Mesendoderm (in vitro differentiated cells): Measurements from ENCODE around the gene ELK1.

ENCODE experiments used
- DNase-seq: peaks from one replicate; pipeline ENCODE4 v3.0.0; 2013
- H2AK5ac ChIP-seq: 2 replicates; pipeline ENCODE4 v1.6.1; 2013; ENCODE audit warnings: low read length, inconsistent platforms
- H2BK120ac ChIP-seq: 2 replicates; pipeline ENCODE4 v1.6.1; 2013; ENCODE audit warnings: low read depth, mild to moderate bottlenecking, low read length, moderate library complexity, mixed read lengths
- H2BK15ac ChIP-seq: replicated peaks from 2 replicates; pipeline ENCODE4 v1.6.1; 2013; ENCODE audit warnings: low read depth, mild to moderate bottlenecking, moderate library complexity
- H2BK5ac ChIP-seq: 2 replicates; pipeline ENCODE4 v1.6.1; 2013; ENCODE audit warnings: low read length, inconsistent platforms
- H3K18ac ChIP-seq: 2 replicates; pipeline ENCODE4 v1.6.1; 2013; ENCODE audit warnings: mild to moderate bottlenecking, low read length, mixed read lengths
- H3K23ac ChIP-seq: one replicate; pipeline ENCODE4 v1.6.1; 2013; ENCODE audit warnings: low read length
- H3K27ac ChIP-seq: 2 replicates; pipeline ENCODE4 v1.5.1; 2013; ENCODE audit warnings: low read depth, mild to moderate bottlenecking, inconsistent platforms, low read length, moderate library complexity
- H3K27me3 ChIP-seq: 2 replicates; pipeline ENCODE4 v1.6.1; 2013; ENCODE audit warnings: low read length, control low read depth, mild to moderate bottlenecking, inconsistent platforms; ENCODE audit not compliant: insufficient read depth, poor library complexity
- H3K36me3 ChIP-seq: 2 replicates; pipeline ENCODE4 v1.6.1; 2013; ENCODE audit warnings: low read length, inconsistent platforms; ENCODE audit not compliant: control insufficient read depth, insufficient read depth
- H3K4ac ChIP-seq: one replicate; pipeline ENCODE4 v1.6.1; 2013; ENCODE audit warnings: low read depth, mild to moderate bottlenecking, low read length, moderate library complexity
- H3K4me1 ChIP-seq: 2 replicates; pipeline ENCODE4 v1.6.1; 2013; ENCODE audit warnings: low read depth, low read length, inconsistent platforms; ENCODE audit not compliant: control insufficient read depth
- H3K4me2 ChIP-seq: 2 replicates; pipeline ENCODE4 v1.6.1; 2013; ENCODE audit warnings: low read length
- H3K4me3 ChIP-seq: 2 replicates; pipeline ENCODE4 v1.5.1; 2013; ENCODE audit warnings: mild to moderate bottlenecking, low read length
- H3K56ac ChIP-seq: one replicate; pipeline ENCODE4 v1.6.1; 2013; ENCODE audit warnings: low read length
- H3K79me1 ChIP-seq: 2 replicates; pipeline ENCODE4 v1.6.1; 2013; ENCODE audit warnings: low read length, inconsistent platforms
- H3K79me2 ChIP-seq: 2 replicates; pipeline ENCODE4 v1.6.1; 2013; ENCODE audit warnings: mild to moderate bottlenecking, low read length; ENCODE audit not compliant: control insufficient read depth, insufficient read depth
- H3K9ac ChIP-seq: 2 replicates; pipeline ENCODE4 v1.6.1; 2013; ENCODE audit warnings: low read length, inconsistent platforms
- H4K5ac ChIP-seq: one replicate; pipeline ENCODE4 v1.6.1; 2013; ENCODE audit warnings: low read length
- H4K8ac ChIP-seq: one replicate; pipeline ENCODE4 v1.6.1; 2013; ENCODE audit warnings: low read depth, mild to moderate bottlenecking, control low read depth, low read length, moderate library complexity
- WGBS: extraction: QIAGEN DNeasy Blood & Tissue Kit; methylation state at CpG from one replicate; pipeline ENCODE4 v1.1.7; 2013; ENCODE audit warnings: low lambda C conversion rate, missing lambda C conversion rate; ENCODE audit not compliant: insufficient coverage; ENCODE audit errors: extremely low coverage; 5-methylcytosine and 5-hydroxymethylcytosine counted together

ELK1 gene

DNA sequence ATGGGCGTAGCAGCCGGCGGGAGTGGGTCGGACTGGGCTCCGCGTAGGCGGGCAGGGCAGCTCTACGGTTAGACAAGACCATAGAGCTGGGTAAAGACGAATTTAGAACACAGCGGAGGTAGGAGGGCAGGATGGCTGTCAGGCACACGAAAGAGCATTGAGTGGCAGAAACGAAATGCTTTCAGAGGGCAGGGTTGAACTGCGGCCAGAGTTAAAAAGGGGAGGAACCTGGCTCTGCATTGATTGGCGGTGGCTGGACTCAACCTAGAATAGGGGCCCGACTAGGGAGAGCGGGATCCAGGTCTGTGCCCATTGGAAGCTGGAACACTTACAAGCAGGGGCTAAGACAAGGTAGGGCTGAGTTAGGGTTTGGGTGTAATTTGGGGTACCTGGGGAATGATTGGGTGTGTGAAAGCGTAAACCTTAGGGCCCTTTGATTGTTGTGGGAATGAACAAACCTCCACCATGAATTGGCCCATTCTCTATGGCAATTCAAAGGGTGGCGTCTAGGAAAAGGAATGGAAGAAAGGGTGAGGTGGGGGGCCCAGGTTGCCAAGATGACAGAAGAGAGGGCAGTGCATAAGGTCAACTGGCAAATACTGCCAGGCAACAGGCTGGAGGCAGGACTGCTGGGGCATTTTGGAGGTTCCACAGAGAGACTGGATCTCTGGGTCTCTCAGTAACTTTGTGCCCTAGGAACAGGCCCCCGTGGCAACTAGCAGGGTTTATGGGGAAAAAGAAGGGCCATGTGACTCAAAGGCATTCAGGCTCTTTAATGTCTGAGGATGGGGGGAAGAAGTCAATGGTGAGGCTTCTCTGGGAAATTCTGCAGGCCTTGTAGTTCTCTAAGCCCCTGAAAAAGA, 911 bp upstream of the ELK1 start:
- Histone ChIP-seq H4K5ac (no peak overlapping the region), H3K79me2 (peaks cover 3% of the 10 kb centered on the region), H3K4me2 (peak overlapping the region; percentile 73), H3K56ac (peak overlapping the region; percentile 90), H2BK15ac (no peak overlapping the region), H3K18ac (no peak overlapping the region), H2AK5ac (no peak overlapping the region), H3K79me1 (no peaks in the 10 kb centered on the region), H3K36me3 (no peaks in the 10 kb centered on the region), H3K27ac (peak overlapping the region; percentile 2), H3K4me3 (peak overlapping the region; percentile 39), H3K4ac (no peak overlapping the region), H3K9ac (peak overlapping the region; percentile 75), H2BK5ac (no peak overlapping the region), H2BK120ac (no peak overlapping the region), H3K27me3 (no peaks in the 10 kb centered on the region), H4K8ac (no peak overlapping the region), H3K23ac (no peak overlapping the region), H3K4me1 (no peaks in the 10 kb centered on the region)
- DNase-seq, result no peak
- no CpG with 5 or more reads among the region's 19 CpGs for WGBS

DNA sequence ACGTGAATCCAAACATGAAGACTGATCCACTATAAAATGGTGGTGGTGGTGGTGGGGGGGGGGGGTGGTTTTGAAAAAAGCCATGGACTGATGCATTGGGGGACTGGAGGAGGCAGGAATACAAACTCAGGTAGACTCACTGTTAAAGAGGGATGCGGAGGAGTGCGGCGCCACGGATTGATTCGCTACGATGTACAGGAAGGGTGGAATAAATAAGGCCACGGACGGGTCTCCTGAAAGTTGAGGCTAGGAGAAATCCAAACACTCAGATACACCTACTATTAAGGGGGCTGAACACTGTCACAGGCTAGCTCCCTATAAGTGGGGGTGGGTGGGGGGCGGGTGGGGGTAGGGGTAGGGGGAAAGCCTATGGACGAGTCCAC, 591 bp downstream of the ELK1 start:
- Histone ChIP-seq H3K79me1 (no peaks in the 10 kb centered on the region), H3K23ac (no peak overlapping the region), H2BK15ac (no peak overlapping the region), H3K9ac (peak overlapping the region; percentile 74), H3K56ac (peak overlapping the region; percentile 87), H3K4me3 (peak overlapping the region; percentile 63), H3K4me2 (no peak overlapping the region), H2BK5ac (no peak overlapping the region), H4K8ac (no peak overlapping the region), H3K27me3 (no peaks in the 10 kb centered on the region), H2AK5ac (no peak overlapping the region), H3K4me1 (no peaks in the 10 kb centered on the region), H3K79me2 (peaks cover 3% of the 10 kb centered on the region), H3K4ac (no peak overlapping the region), H3K36me3 (no peaks in the 10 kb centered on the region), H3K27ac (no peak overlapping the region), H4K5ac (no peak overlapping the region), H2BK120ac (no peak overlapping the region), H3K18ac (no peak overlapping the region)
- DNase-seq, result no peak
- no CpG with 5 or more reads among the region's 11 CpGs for WGBS

- Histone ChIP-seq H2AK5ac (no peak overlapping the region), H3K4me2 (peak overlapping the region; percentile 38), H3K18ac (no peak overlapping the region), H3K27me3 (no peaks in the 10 kb centered on the region), H3K4ac (no peak overlapping the region), H3K36me3 (no peaks in the 10 kb centered on the region), H2BK5ac (no peak overlapping the region), H4K5ac (no peak overlapping the region), H4K8ac (no peak overlapping the region), H3K27ac (no peak overlapping the region), H3K4me3 (no peak overlapping the region), H3K79me2 (peaks cover 3% of the 10 kb centered on the region), H3K4me1 (no peaks in the 10 kb centered on the region), H2BK15ac (no peak overlapping the region), H3K23ac (no peak overlapping the region), H3K56ac (peak overlapping the region; percentile 56), H2BK120ac (no peak overlapping the region), H3K79me1 (no peaks in the 10 kb centered on the region), H3K9ac (peak overlapping the region; percentile 65)
- WGBS, result no CpG with 5 or more reads among the region's 8 CpGs
- no peak for DNase-seq
Observed at GRCh38 chrX:47649271-47649670, 1.1 kb downstream of the ELK1 start.

DNA sequence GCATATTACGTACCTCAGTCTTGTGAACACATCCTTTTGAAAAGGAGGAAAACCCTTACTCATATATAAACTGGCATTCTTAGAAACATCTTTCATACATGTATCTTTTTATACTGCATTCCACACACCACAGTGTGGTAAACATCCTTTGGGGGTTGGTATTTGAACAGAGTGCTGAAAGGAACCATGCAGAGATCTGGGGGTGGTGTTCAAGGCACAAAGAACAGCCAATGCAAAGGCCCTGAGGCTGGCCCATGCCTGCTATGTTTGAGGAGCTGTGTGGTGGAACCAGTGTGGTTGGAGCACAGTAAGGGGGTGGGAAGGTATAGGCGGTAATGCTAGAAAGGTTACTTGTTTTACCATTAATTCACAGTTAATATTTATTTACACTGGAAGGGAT, 2.0 kb downstream of the ELK1 start:
- Histone ChIP-seq H3K56ac (no peak overlapping the region), H3K79me1 (no peaks in the 10 kb centered on the region), H3K4me1 (no peaks in the 10 kb centered on the region), H3K36me3 (no peaks in the 10 kb centered on the region), H3K18ac (no peak overlapping the region), H2BK15ac (no peak overlapping the region), H3K4me2 (no peak overlapping the region), H2BK5ac (no peak overlapping the region), H3K27ac (no peak overlapping the region), H3K23ac (no peak overlapping the region), H4K5ac (no peak overlapping the region), H3K27me3 (no peaks in the 10 kb centered on the region), H3K4me3 (no peak overlapping the region), H3K4ac (no peak overlapping the region), H2BK120ac (no peak overlapping the region), H2AK5ac (no peak overlapping the region), H3K9ac (no peak overlapping the region), H3K79me2 (peaks cover 3% of the 10 kb centered on the region), H4K8ac (no peak overlapping the region)
- DNase-seq, result no peak
- no CpG with 5 or more reads among the region's 2 CpGs for WGBS

GRCh38 chrX:47646636-47647035, 3.7 kb downstream of the ELK1 start:
- Histone ChIP-seq H2BK5ac (no peak overlapping the region), H3K27ac (no peak overlapping the region), H3K18ac (no peak overlapping the region), H3K23ac (no peak overlapping the region), H3K4me1 (no peaks in the 10 kb centered on the region), H3K79me2 (peaks cover 3% of the 10 kb centered on the region), H2BK120ac (no peak overlapping the region), H3K4me3 (no peak overlapping the region), H3K4ac (no peak overlapping the region), H3K27me3 (no peaks in the 10 kb centered on the region), H2BK15ac (no peak overlapping the region), H3K36me3 (no peaks in the 10 kb centered on the region), H3K79me1 (no peaks in the 10 kb centered on the region), H3K4me2 (no peak overlapping the region), H2AK5ac (no peak overlapping the region), H4K8ac (no peak overlapping the region), H4K5ac (no peak overlapping the region), H3K56ac (no peak overlapping the region), H3K9ac (no peak overlapping the region)
- DNase-seq, result no peak
- no CpG with 5 or more reads among the region's 6 CpGs for WGBS

DNA sequence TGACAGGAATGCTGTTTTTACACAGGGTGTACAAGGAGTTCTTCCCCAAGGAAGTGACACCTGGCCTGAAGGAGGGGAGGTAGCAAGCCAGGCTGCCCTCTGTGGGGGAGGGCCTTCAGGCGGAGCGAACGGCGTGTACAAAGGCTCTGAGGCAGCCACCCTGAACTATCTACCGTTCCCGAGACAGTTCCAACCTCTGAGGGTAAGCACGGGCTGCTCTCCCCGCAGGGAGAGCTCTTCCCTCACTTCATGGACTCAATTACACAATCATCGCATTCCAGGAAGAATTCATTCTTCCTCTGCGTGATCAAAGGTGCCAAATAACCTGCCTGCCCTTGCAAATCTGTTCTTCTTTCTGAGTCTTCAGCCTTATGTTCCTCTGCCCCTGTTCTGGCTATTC, 4.8 kb downstream of the ELK1 start:
- Histone ChIP-seq H3K4me3 (no peak overlapping the region), H2BK5ac (no peak overlapping the region), H3K4ac (no peak overlapping the region), H2BK15ac (no peak overlapping the region), H3K9ac (no peak overlapping the region), H2AK5ac (no peak overlapping the region), H3K79me1 (no peaks in the 10 kb centered on the region), H3K79me2 (peaks cover 3% of the 10 kb centered on the region), H3K36me3 (peaks cover 2% of the 10 kb centered on the region), H3K4me1 (no peaks in the 10 kb centered on the region), H2BK120ac (no peak overlapping the region), H4K5ac (no peak overlapping the region), H3K27ac (no peak overlapping the region), H4K8ac (no peak overlapping the region), H3K18ac (no peak overlapping the region), H3K27me3 (no peaks in the 10 kb centered on the region), H3K23ac (no peak overlapping the region), H3K56ac (no peak overlapping the region), H3K4me2 (no peak overlapping the region)
- no peak for DNase-seq
- WGBS, result no CpG with 5 or more reads among the region's 10 CpGs
